MM.1S (cell line): ENCODE measurements around the gene DIP2B.

Experiments
- EZH2 ChIP-seq: fragments of 300-600 bp; sonication (generic); optimal IDR thresholded peaks from 2 replicates; pipeline ENCODE3; 2017; ENCODE audit warnings: low read depth, mild to moderate bottlenecking, antibody characterized with exemption, low read length, mixed read lengths
- TF ChIP-seq, protein P1 (sequence below): fragments of 300-600 bp; sonication (generic); IDR thresholded peaks from 2 replicates; pipeline ENCODE4 v1.5.1; 2016; ENCODE audit warnings: antibody characterized with exemption, low read length, mixed read lengths

- TF ChIP-seq, protein P1, sequence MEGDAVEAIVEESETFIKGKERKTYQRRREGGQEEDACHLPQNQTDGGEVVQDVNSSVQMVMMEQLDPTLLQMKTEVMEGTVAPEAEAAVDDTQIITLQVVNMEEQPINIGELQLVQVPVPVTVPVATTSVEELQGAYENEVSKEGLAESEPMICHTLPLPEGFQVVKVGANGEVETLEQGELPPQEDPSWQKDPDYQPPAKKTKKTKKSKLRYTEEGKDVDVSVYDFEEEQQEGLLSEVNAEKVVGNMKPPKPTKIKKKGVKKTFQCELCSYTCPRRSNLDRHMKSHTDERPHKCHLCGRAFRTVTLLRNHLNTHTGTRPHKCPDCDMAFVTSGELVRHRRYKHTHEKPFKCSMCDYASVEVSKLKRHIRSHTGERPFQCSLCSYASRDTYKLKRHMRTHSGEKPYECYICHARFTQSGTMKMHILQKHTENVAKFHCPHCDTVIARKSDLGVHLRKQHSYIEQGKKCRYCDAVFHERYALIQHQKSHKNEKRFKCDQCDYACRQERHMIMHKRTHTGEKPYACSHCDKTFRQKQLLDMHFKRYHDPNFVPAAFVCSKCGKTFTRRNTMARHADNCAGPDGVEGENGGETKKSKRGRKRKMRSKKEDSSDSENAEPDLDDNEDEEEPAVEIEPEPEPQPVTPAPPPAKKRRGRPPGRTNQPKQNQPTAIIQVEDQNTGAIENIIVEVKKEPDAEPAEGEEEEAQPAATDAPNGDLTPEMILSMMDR, result no peak
- TF ChIP-seq EZH2, result no peak
Observed at GRCh38 chr12:50747817-50748216, 243.0 kb downstream of the DIP2B start.
